ENCODE results near the gene WNT16.

DNA sequence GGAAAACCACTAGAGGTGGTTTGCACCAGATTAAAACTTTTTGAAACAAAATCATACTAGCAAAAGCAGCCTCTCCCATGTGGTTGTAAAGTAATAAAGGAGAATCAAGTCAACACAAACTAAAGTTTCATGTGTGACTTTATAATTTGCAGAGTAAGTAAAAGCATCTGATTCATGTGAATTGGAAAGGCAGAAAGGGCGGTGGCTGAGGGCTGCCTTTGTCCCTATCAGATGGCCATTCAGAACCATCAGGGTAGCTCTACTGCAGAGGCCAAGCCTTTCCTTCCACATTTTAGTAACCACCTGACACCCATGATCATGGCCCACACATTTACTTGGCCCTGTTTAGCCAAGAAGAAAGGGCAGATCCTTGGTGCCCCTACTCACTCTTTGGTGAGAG, 15.7 kb downstream of the WNT16 start:
- TF ChIP-seq, protein P1, sequence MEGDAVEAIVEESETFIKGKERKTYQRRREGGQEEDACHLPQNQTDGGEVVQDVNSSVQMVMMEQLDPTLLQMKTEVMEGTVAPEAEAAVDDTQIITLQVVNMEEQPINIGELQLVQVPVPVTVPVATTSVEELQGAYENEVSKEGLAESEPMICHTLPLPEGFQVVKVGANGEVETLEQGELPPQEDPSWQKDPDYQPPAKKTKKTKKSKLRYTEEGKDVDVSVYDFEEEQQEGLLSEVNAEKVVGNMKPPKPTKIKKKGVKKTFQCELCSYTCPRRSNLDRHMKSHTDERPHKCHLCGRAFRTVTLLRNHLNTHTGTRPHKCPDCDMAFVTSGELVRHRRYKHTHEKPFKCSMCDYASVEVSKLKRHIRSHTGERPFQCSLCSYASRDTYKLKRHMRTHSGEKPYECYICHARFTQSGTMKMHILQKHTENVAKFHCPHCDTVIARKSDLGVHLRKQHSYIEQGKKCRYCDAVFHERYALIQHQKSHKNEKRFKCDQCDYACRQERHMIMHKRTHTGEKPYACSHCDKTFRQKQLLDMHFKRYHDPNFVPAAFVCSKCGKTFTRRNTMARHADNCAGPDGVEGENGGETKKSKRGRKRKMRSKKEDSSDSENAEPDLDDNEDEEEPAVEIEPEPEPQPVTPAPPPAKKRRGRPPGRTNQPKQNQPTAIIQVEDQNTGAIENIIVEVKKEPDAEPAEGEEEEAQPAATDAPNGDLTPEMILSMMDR (conservative IDR thresholded peaks at IDR 0.05; ENCODE audit: low read length) = no peak
- no peak for TF ChIP-seq EZH2phosphoT487 (IDR thresholded peaks at IDR 0.05; ENCODE audit: borderline replicate concordance)

Data from Loucy (cell line).